K562 (cell line): Measurements from ENCODE around the gene NUDT4B. TPM values are rescaled to one million over a fixed set of nuclear protein-coding genes. Genes with fewer than 3 reads are reported as not detected.
"Not testable (repeated sequence)": the region's sequence is repeated elsewhere in the genome, so short reads cannot be mapped to it uniquely, and the experiment has no call there.

Experiments used
- ATAC-seq: fragments of 200-7000 bp; cut with Tn5 transposase; 3 replicates; pipeline ENCODE4 v1.9.1; 2020; ENCODE audit warnings: moderate library complexity
- Bru-seq: library from RNA; stranded (reverse); fragments of 400-500 nt; gene quantifications from one replicate; lab custom pipeline; 2021; lab: Mats Ljungman, UMichigan
- BruChase-seq, 2 experiments: library from RNA; stranded (reverse); fragments of 400-500 nt; gene quantifications; one replicate each; lab custom pipeline; 2021; lab: Mats Ljungman, UMichigan
- BruUV-seq: library from RNA; stranded (reverse); fragments of 400-500 nt; replicated peaks from 2 replicates; lab custom pipeline; 2021; lab: Mats Ljungman, UMichigan
- CTCF ChIA-PET: fragments of 300-600 bp; formaldehyde crosslinking; extraction: SDS; loops from one replicate; lab custom pipeline; 2021; ENCODE audit warnings: low intra/inter-chr PET ratio; lab: Yijun Ruan, JAX
- POLR2A ChIA-PET: fragments of 300-600, 350-650 bp; sonication (Branson Sonifier 250); formaldehyde crosslinking; extraction: SDS; loops from one replicate; lab custom pipeline; 2021; ENCODE audit warnings: antibody characterized with exemption, inconsistent platforms; lab: Yijun Ruan, JAX
- DNase-seq, 4 experiments: peaks; one replicate each; pipeline versions ENCODE4 v3.0.0 to v3.0.0-alpha.2; 2011 to 2018; ENCODE audit warnings: low spot score in 3 of 4, mixed read lengths in 3 of 4; ENCODE audit errors: extremely low read depth in 1 of 4
- FAIRE-seq: peaks from 2 replicates; lab custom pipeline; 2011; peaks lifted over from hg19 to GRCh38; lab: Jason Lieb, UNC
- H2AFZ ChIP-seq: 2 replicates; pipeline ENCODE4 v1.6.0; 2011; ENCODE audit warnings: low read depth, low read length, control low read depth, inconsistent platforms
- H3K27ac ChIP-seq: fragments of 200-600 bp; 3 replicates; pipeline ENCODE4 v1.8.0; 2011; ENCODE audit warnings: low read depth, mild to moderate bottlenecking, control low read depth, inconsistent platforms, low read length, moderate library complexity, mixed read lengths; ENCODE audit errors: extremely low read depth
- H3K27me3 ChIP-seq, 2 experiments: fragments of 300-600 bp in 1 of 2; 2 replicates in 1 of 2; 3 replicates in 1 of 2; pipeline versions ENCODE4 v1.6.0 to v1.8.0; 2011; ENCODE audit warnings: inconsistent platforms in 2 of 2, low read length in 2 of 2, mild to moderate bottlenecking in 1 of 2, mixed read lengths in 1 of 2, moderate library complexity in 1 of 2; ENCODE audit not compliant: control insufficient read depth in 2 of 2, insufficient read depth in 2 of 2
- H3K36me3 ChIP-seq: fragments of 300-600 bp; 3 replicates; pipeline ENCODE4 v1.8.0; 2011; ENCODE audit warnings: mild to moderate bottlenecking, low read length, inconsistent platforms; ENCODE audit not compliant: control insufficient read depth, insufficient read depth
- H3K4me1 ChIP-seq, 2 experiments: fragments of 200-600 bp in 1 of 2; replicated peaks in 1 of 2; 2 replicates in 1 of 2; 3 replicates in 1 of 2; pipeline versions ENCODE4 v1.5.1 to v1.8.0; 2011; ENCODE audit warnings: inconsistent platforms in 2 of 2, low read length in 2 of 2, mild to moderate bottlenecking in 1 of 2, mixed read lengths in 1 of 2, moderate library complexity in 1 of 2; ENCODE audit not compliant: control insufficient read depth in 2 of 2, insufficient read depth in 2 of 2
- H3K4me2 ChIP-seq: 2 replicates; pipeline ENCODE4 v1.6.1; 2011; ENCODE audit warnings: low read length, control low read depth, inconsistent platforms, mixed read lengths; ENCODE audit not compliant: insufficient read depth
- H3K4me3 ChIP-seq: fragments of 200-600 bp; sonication (generic), shearing (Covaris generic); 2 replicates; pipeline ENCODE4 v1.5.1; 2016; ENCODE audit warnings: control low read depth, inconsistent platforms
- H3K79me2 ChIP-seq: fragments of 200-600 bp; 3 replicates; pipeline ENCODE4 v1.8.0; 2011; ENCODE audit warnings: low read length, inconsistent platforms; ENCODE audit not compliant: control insufficient read depth, insufficient read depth
- H3K9ac ChIP-seq, 2 experiments: 2 replicates each; pipeline versions ENCODE4 v1.6.0 to v1.6.1; 2011; ENCODE audit warnings: low read depth in 2 of 2, low read length in 2 of 2, control low read depth in 1 of 2, inconsistent platforms in 1 of 2, mild to moderate bottlenecking in 1 of 2, mixed read lengths in 1 of 2; ENCODE audit not compliant: insufficient read depth in 1 of 2
- H3K9me1 ChIP-seq: one replicate; pipeline ENCODE4 v1.6.0; 2011; ENCODE audit warnings: inconsistent platforms, mild to moderate bottlenecking, low read length, moderate library complexity; ENCODE audit not compliant: control insufficient read depth, insufficient read depth
- H3K9me3 ChIP-seq: replicated peaks from 2 replicates; pipeline ENCODE4 v1.5.1; 2011; ENCODE audit warnings: low read depth, low read length, inconsistent platforms; ENCODE audit not compliant: control insufficient read depth, insufficient read depth
- H4K20me1 ChIP-seq: replicated peaks from 2 replicates; pipeline ENCODE4 v1.6.1; 2011; ENCODE audit warnings: low read length, inconsistent platforms, mixed read lengths; ENCODE audit not compliant: control insufficient read depth, insufficient read depth
- WGBS: fragments of 100-300 bp; shearing (Covaris generic); methylation state at CpG from one replicate; pipeline ENCODE4 v1.1.6; 2016; ENCODE audit warnings: low coverage, mixed read lengths; ENCODE audit not compliant: insufficient coverage; ENCODE audit errors: missing lambda C conversion rate; 5-methylcytosine and 5-hydroxymethylcytosine counted together
- in situ Hi-C: fragments of 300-500 bp; cut with MboI; formaldehyde crosslinking; loops from 4 replicates; pipeline ENCODE4 v1.15.0; 2018; ENCODE audit warnings: inconsistent platforms, mixed read lengths
- intact Hi-C: fragments of 100-400 bp; cut with micrococcal nuclease; formaldehyde crosslinking; loops from 2 replicates; pipeline ENCODE4 v1.14.2; 2022
- long read RNA-seq, 3 experiments: library from polyadenylated mRNA in 2 of 3; library from RNA in 1 of 3; unstranded in 2 of 3; stranded (forward) in 1 of 3; transcript quantifications; one replicate each; pipeline ENCODE4 v2.0.0, GENCODE V29; 2019 to 2022
- polyA minus RNA-seq, 3 experiments: library from RNA; depleted of rRNA, polyadenylated mRNA; stranded (reverse); fragments of >200 nt; gene quantifications; 2 replicates each; pipeline ENCODE4 v1.2.3, GENCODE V29; 2011
- polyA plus RNA-seq, 8 experiments: library from polyadenylated mRNA; depleted of rRNA in 4 of 8; stranded (reverse) in 5 of 8; unstranded in 3 of 8; fragments of >200 nt; fragmentation: Nextera tagmentation in 2 of 8; fragmentation: Illumina TruSeq in 1 of 8; extraction: Ambion mirVana in 2 of 8; extraction: Trizol in 1 of 8; gene quantifications; 2 replicates each; pipeline versions ENCODE4 v1.2.1 to v1.2.3, GENCODE V29; 2011 to 2014; ENCODE audit warnings: inconsistent platforms in 1 of 8, missing spikeins in 1 of 8
- total RNA-seq, 7 experiments: library from RNA; depleted of rRNA in 6 of 7; stranded (reverse); fragments of >200 nt in 6 of 7; fragmentation: Illumina TruSeq in 2 of 7; extraction: Trizol in 2 of 7; gene quantifications; 2 replicates each; pipeline versions ENCODE4 v1.2.1 to v1.2.3, GENCODE V29; 2011 to 2021; ENCODE audit warnings: low replicate concordance in 1 of 7

The NUDT4B gene
- 14.6 and 15.3 TPM in 2 replicates for total RNA-seq (2011; cell fraction: chromatin; rRNA removed; ENCODE audit: low replicate concordance)
- total RNA-seq (2011; cell fraction: nucleolus; rRNA removed) = 6.7 and 9.2 TPM in 2 replicates
- total RNA-seq (2011; cell fraction: nucleoplasm; rRNA removed) = 7.5 and 12.6 TPM in 2 replicates
- total RNA-seq (2014; rRNA removed) = 28.6 and 48.4 TPM in 2 replicates
- 1.2 and 1.6 TPM in 2 replicates for total RNA-seq (2014; rRNA removed; fragmentation: Illumina TruSeq; extraction: Trizol)
- total RNA-seq (2015; rRNA removed; fragmentation: Illumina TruSeq; extraction: Trizol) = 2.6 and 3.9 TPM in 2 replicates
- 2.8 TPM in 1 of 2 replicates, not detected in the other for total RNA-seq (2021)
- 39.8 and 58.0 TPM in 2 replicates for polyA plus RNA-seq (2011; rRNA removed)
- polyA plus RNA-seq (2011; cell fraction: cytosol; rRNA removed) = 13.5 and 44.3 TPM in 2 replicates
- polyA plus RNA-seq (2011; cell fraction: nucleus; rRNA removed) = 16.2 and 29.8 TPM in 2 replicates
- 2.3 and 11.8 TPM in 2 replicates for polyA plus RNA-seq (2012)
- polyA plus RNA-seq (2014; fragmentation: Illumina TruSeq; extraction: Trizol) = 19.7 and 25.7 TPM in 2 replicates
- polyA plus RNA-seq (2014; fragmentation: Nextera tagmentation; extraction: Ambion mirVana) = under 1 TPM in 1 of 2 experiments, not detected in 1; 0.06 TPM
- 28.0 and 29.5 TPM in 2 replicates for polyA plus RNA-seq (2014; rRNA removed)
- 11.8 and 11.9 TPM in 2 replicates for polyA minus RNA-seq (2011; rRNA and poly(A)+ RNA removed)
- polyA minus RNA-seq (2011; cell fraction: cytosol; rRNA and poly(A)+ RNA removed) = 7.3 and 14.6 TPM in 2 replicates
- 1.3 and 2.9 TPM in 2 replicates for polyA minus RNA-seq (2011; cell fraction: nucleus; rRNA and poly(A)+ RNA removed)
- not detected for Bru-seq, nascent RNA
- not detected for BruChase-seq, experiment 1, labeled RNA remaining after a 2-hour chase
- BruChase-seq, experiment 2, labeled RNA remaining after a 6-hour chase = not detected
- long read RNA-seq, experiment 1, transcript NUDT4B-201 (1 exons, 1,206 nt) = major isoform, 8 of 8 reads
- long read RNA-seq, experiment 1, partial matches to known transcripts = 0 of 8 reads
- long read RNA-seq, experiment 1, other reads (novel, unspliced or antisense) = 0 of 8 reads
- long read RNA-seq, experiment 2, partial matches to known transcripts = 0 of 3 reads
- long read RNA-seq, experiment 2, other reads (novel, unspliced or antisense) = 0 of 3 reads
- long read RNA-seq, experiment 3 = 0 reads

- H3K27me3 ChIP-seq, H3K27ac ChIP-seq, DNase-seq, H3K4me2 ChIP-seq, in situ Hi-C loops, CTCF ChIA-PET, intact Hi-C loops, H3K9me1 ChIP-seq, H3K4me3 ChIP-seq, BruUV-seq, H3K4me1 ChIP-seq, FAIRE-seq, H3K36me3 ChIP-seq, H4K20me1 ChIP-seq, H3K9me3 ChIP-seq, H3K79me2 ChIP-seq, H2AFZ ChIP-seq, POLR2A ChIA-PET, H3K9ac ChIP-seq: not testable (repeated sequence)
- no CpG with 5 or more reads among the region's 68 CpGs for WGBS
- peak; percentile 78 for ATAC-seq
Observed at GRCh38 chr1:148748563-148749334, at the start of gene NUDT4B. NUDT4B (plus strand) TSS chr1:148748774; CDS start chr1:148748953, 179 bp downstream.

- FAIRE-seq, H3K27ac ChIP-seq, H3K27me3 ChIP-seq, in situ Hi-C loops, H3K4me1 ChIP-seq, DNase-seq, H4K20me1 ChIP-seq, H3K79me2 ChIP-seq, H3K9ac ChIP-seq, CTCF ChIA-PET, BruUV-seq, H2AFZ ChIP-seq, H3K9me3 ChIP-seq, H3K4me3 ChIP-seq, ATAC-seq, H3K4me2 ChIP-seq, POLR2A ChIA-PET, intact Hi-C loops, H3K9me1 ChIP-seq, H3K36me3 ChIP-seq: not testable (repeated sequence)
- no CpG with 5 or more reads among the region's 5 CpGs for WGBS
Observed at GRCh38 chr1:148699357-148699756, 49.2 kb upstream of the NUDT4B start.

- POLR2A ChIA-PET, H3K9ac ChIP-seq, intact Hi-C loops, H3K4me3 ChIP-seq, DNase-seq, H3K79me2 ChIP-seq, H3K9me1 ChIP-seq, BruUV-seq, H3K27ac ChIP-seq, FAIRE-seq, H3K4me1 ChIP-seq, CTCF ChIA-PET, in situ Hi-C loops, H3K36me3 ChIP-seq, H3K4me2 ChIP-seq, H2AFZ ChIP-seq, H3K27me3 ChIP-seq, H3K9me3 ChIP-seq, ATAC-seq, H4K20me1 ChIP-seq: not testable (repeated sequence)
- WGBS = no CpG with 5 or more reads among the region's 1 CpG
Observed at GRCh38 chr1:148702242-148702641, 46.3 kb upstream of the NUDT4B start.
